GM19238 (cell line): ENCODE data around the gene CIITA.
"Not testable (repeated sequence)": the region's sequence is repeated elsewhere in the genome, so short reads cannot be mapped to it uniquely, and the experiment has no call there.

ENCODE experiments used
- DNase-seq: peaks from one replicate; pipeline ENCODE4 v3.0.0; 2011; ENCODE audit warnings: low spot score; ENCODE audit not compliant: insufficient read length

Gene CIITA

DNA sequence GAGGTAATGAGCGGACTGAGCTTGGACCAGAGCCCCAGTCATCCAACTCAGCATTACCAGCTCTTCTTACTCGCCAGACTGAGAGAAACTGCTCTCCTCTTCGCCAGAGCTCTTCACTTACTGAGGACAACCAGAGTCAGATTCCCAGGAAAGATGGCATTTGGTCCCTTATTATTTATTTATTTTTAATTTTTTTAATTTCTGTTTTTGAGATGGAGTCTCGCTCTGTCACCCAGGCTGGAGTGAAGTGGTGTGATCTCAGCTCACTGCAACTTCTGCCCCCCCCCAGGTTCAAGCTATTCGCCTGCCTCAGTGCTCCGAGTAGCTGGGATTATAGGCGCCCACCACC, 42.0 kb downstream of the CIITA start:
- no peak for DNase-seq

DNA sequence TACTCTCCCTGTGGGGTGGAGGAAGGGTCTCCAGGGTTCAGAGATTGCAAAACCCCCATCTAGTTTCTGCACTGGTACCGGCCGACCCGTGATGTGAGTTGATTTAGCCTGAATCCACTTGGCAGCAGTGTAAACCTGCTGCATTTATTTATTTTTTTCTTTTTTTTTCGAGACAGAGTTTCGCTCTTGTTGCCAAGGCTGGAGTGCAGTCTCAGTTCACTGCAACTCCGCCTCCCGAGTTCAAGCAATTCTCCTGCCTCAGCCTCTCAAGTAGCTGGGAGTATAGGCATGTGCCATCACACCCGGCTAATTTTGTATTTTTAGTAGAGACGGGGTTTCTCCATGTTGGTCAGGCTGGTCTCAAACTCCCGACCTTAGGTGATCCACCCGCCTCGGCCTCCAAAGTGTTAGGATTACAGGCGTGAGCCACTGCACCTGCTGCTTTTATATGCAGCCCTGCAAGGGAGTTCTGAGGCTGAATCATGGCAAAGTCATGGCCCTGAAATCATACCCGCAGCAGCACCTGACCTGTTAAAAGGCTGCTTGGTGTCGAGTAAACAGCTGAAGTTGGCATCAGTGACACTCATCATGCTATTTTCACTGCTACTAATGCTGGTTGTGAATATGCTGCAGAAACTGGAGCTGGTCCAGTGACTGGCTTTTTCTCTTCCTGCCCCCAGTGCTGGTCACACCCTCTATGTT, 43.9 kb downstream of the CIITA start:
- DNase-seq, result no peak

DNA sequence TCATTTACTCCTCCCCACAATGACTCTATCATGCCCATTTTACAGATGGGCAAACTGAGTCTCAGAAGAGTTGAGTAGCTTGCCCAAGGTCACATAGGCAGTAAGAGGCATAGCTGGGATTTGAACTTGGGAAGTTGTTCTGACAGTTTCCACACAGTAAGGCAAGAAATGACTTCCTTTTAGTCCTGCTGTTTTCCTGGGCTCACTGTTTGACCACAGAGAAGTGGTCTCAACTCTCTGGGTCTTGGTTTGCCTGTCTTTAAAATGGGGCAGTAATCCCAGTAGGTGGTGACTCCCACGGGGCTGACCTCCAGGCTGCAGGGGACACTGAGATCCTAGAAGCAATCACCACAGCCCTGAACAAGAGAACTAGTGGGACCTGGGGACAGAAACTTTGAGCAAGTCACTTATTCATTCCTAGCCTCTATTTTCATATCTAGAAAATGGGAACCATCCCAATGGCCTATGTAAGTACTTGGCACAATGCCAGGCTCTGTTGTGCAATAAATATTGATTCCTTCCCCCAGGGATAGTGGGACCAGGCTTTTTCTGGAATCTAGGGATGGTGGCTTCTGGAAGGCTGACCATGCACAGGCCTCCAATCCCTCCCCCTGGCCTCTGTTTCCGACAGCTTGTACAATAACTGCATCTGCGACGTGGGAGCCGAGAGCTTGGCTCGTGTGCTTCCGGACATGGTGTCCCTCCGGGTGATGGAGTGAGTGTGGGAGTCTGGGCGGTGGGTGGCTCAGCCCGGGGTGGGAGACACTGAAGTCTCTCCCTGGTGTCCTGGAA, 44.7 kb downstream of the CIITA start:
- DNase-seq, result no peak

DNA sequence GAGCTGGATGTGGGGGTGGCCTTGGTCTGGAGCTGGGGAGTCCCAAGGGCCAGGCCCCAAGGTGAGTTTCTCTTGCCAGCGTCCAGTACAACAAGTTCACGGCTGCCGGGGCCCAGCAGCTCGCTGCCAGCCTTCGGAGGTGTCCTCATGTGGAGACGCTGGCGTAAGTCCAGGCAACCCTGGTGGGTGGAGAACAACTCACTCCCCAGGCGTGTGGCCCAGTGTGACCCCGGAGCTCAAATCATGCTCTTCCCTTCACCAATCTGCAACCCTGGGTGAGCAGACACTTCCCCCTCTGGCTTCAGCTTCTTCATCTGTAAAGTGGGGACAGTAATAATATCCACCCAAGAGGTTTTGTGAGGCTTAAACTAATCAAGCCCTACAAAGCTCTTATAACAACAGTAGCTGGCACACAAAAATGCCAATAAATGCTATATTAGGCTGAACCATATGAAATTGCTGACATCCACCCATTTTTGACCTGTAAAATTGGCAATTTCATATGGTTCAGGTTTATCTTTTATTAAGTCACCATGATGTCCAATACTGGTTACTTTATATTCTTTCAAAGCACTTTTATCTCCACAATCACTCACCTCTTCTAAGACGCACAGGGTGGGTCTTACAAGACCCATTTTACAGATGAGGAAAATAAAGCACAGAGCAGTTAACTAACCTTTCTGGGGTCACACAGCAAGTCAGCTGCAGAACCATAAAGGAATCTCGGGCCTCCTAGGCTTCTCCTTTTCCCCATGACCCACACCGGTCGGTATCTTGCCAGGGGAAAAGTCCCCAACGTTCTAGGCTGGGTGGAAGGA, 45.5 kb downstream of the CIITA start:
- DNase-seq, result no peak

DNA sequence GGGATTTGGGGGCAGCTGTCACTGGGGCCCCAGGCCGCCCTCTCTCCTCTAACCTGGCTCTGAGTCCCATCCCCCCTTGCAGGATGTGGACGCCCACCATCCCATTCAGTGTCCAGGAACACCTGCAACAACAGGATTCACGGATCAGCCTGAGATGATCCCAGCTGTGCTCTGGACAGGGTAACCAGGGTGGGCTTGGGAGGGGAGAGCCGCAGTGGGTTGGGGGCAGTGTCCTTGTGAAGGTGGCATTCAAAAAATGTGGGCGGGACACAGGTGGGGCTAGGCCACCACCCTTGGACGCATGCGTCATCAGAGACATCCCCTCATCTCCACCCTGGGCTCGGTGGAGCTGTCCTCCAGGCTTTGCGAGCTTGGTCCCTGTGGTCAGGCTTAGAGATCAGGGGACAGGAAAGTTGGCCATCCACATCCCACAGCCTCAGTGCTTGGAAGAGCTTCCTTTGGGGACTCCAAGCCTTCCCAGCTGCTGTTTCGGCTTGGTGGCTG, 46.2 kb downstream of the CIITA start:
- no peak for DNase-seq

DNA sequence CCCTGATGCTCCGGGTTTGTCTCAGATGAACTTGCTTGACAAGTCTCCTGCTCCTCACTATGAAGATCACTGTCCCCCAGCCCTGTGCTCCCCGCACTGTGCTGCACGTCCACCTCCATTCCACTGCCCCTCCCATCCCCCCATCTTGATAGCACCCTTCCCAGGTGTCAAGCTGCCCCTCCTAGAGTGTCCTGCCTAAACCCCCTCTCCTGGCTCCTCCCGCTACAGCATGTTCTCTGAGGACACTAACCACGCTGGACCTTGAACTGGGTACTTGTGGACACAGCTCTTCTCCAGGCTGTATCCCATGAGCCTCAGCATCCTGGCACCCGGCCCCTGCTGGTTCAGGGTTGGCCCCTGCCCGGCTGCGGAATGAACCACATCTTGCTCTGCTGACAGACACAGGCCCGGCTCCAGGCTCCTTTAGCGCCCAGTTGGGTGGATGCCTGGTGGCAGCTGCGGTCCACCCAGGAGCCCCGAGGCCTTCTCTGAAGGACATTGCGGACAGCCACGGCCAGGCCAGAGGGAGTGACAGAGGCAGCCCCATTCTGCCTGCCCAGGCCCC, 46.7 kb downstream of the CIITA start:
- DNase-seq, result no peak

DNA sequence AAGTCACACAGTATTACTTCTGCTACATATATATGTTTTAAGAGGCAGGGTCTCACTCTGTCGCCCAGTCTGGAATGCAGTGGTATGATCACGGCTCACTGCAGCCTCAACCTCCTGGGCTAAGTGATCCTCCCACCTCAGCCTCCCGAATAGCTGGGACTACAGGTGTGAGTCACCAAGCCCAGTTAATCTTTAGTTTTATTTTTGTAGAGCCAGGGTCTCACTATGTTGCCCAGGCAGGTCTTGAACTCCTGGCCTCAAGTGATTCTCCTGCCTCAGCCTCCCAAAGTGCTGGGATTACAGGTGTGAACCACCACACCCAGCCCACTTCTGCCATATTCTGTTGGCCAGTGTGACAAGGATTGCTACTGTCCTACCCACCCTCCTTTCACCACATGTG, 48.3 kb downstream of the CIITA start:
- not testable (repeated sequence) for DNase-seq

DNA sequence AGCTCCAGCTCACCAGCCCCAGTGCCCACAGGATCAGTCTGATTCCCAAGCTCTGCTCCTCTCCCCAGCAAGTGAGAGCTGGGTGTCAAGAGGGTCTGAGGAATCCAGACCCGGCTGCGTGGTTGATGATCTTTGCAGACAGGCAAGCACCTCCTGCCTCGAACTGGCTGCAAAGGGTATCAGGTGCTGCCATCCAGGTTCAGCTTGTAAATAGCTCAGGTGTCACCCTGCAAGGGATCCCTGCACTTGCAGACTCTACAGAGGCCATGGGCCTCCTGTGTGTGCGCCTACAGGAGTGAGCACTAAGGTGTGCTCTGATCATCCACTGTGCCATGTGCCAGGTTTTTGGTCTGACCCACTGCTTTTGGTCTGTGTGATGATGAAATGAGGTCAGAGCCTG, 49.1 kb downstream of the CIITA start:
- DNase-seq, result no peak

DNA sequence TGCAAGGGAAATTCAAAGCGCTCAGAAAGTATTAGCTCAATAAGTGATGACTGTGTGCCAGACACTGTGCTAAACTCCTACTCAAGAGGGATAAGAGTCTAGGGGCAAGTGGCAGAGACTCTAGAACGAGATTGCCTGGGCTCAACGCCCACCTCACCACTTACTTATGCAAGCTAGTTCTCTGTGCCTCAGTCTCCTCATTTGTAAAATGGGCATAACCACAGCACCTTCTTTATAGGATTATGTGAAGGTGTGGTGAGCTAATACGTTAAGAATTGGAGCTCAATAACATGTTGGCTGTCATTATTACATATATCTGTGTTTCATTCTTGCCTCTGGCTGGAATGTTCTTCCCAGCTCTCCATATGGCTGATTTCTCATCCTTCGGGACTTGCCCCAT, 49.9 kb downstream of the CIITA start:
- DNase-seq, result no peak

DNA sequence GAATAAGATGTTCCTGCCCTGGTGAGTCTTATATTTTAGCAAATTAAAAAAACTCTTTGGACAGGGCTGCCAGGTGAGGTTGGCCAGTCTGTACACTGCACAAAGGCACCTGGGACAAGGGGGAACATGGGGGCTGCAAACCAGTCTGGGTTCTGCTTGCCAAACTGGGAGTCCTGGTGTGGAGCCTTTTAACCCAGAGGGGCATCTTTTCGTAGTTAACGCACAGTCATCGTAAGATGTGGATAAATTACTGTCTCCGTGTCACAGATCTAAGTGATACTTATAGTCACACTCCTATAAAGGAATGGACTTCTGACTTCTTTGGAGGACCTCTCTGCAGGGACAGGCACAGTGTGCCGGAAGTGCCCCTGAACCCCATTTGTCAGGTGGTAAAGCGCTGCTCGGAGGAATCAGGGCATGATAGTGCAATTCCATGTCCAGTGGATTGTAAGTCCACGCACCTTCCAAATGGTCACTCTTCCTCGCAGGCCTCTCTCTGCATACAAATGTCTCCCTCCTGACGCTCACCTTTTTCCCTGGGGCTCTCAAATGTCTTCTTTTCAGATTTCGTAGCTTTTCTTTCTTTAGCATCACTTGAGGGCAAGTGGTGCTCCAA, 50.6 kb downstream of the CIITA start:
- DNase-seq, result no peak

DNA sequence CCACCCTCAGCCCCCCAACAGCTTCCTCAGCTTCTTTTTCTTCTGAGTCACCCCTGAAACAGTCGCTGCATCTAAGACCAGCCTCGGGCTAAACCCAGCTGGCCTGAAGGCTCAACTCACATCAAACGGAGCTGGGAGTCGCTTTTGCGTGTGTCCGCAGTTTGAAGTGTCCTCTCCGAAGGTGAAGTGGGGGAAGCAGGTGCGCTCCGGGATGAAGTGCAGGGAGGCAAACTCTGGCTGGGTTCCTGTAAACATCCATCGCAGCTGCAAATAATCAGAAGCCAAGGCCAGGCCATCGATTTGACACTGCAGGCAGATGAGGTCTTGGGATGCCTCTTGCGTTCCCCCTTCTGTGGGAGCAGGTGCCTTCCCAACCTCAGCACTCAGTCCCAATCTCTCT, 52.1 kb downstream of the CIITA start:
- DNase-seq, result not testable (repeated sequence)

DNA sequence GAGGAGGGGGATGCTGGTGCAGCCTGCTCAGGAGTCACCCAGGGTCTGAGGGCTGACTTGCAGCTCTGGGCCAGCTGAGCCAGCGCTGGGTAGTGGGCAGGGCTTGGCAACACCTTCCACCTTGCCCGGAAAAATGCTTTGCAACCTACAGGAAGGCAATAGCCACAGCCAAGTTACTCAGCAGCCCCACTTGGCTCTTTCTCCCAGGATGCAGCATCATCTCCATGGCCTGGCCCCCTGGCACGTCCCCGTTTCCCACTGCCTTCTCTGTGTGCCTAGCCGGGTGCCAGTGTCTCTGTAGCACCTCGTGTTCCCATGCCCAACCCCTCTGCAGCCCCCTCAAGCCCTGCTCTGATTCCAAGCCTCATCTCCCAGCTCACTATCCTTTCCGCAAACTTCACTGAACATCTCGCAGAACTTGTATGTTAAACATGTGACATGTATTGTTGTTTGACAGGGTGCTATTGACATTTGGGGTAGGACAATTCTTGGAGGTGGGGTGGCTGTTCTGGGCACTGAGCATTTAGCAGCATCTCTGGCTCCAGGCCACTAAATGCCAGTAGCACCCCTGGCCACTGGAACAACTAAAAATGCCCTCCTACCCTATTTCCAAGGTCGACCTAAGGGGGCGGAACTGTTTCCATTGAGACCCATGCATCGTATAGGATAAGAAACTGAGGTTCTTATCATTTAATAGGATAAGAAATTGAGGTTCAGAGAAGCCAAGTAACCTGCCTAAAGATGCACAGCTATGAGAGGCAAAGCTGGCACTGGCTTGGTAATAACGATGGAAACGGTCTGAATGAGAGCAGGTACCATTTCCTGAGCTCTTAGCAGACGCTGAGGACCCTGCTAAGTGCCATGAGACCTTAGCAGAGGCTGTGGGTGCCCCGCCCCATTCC, 53.1 kb downstream of the CIITA start:
- DNase-seq, result no peak

DNA sequence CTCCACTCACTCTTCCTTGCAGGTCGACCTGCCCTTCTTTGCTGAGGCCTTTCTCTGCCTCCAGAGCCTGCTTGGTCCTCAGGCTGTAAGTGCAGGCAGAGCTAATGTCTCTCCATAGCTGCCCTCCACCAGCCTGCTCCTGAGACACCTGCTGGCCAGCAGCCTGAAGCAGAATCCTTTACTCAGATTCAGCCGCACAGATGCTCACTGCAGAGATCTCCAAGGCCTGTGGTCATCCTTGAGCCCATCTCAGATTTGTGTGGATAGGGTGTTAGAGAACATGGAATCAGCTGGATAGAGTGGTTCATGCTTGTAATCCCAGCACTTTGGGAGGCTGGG, 53.7 kb downstream of the CIITA start:
- DNase-seq, result no peak

DNA sequence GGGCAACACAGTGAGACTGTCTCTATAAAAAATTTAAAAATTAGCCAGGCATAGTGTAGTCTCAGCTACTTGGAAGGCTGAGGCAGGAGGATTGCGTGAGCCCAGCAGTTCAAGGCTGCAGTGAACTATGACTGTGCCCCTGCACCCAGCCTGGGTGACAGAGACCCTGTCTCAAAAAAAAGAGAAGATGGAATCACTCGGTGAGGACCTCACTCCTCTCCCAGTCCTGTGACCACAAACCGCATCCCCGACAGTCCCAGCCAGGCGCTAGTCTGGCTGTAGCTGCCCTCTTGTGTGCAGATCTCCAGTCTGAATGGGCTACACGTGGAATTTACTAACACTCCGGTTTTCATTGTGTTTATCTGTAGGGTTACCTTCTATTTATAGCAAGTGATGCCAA, 54.1 kb downstream of the CIITA start:
- DNase-seq, result no peak

DNA sequence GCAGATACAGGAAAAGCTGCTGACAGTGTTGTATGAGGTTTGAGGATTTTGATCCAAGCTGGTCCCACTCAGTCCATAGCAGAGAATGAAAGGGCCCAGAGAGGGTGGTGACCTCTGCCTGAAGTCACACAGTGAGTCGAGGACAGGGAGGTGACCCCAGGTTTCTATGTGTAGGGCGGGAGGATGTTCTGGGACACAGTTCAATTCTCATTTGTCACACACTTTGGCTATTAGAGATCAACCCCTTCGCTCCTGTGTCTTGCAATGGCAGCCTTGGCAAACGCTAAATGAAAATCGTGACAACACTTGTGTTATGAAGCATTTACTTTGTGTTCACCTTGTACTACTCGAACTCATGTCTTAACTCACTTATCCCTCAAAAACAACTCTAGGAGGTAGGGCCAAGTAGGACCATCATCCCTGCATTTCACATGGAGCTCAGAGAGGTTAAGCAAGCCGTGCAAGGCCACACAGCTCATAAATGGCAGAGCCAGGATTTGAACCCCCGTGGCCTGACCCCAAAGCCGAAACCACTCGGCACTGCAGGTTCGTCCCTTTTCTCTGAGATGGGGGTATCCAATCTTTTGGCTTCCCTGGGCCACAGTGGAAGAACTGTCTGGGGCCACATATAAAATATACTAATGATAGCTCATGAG, 55.1 kb downstream of the CIITA start:
- DNase-seq, result no peak

DNA sequence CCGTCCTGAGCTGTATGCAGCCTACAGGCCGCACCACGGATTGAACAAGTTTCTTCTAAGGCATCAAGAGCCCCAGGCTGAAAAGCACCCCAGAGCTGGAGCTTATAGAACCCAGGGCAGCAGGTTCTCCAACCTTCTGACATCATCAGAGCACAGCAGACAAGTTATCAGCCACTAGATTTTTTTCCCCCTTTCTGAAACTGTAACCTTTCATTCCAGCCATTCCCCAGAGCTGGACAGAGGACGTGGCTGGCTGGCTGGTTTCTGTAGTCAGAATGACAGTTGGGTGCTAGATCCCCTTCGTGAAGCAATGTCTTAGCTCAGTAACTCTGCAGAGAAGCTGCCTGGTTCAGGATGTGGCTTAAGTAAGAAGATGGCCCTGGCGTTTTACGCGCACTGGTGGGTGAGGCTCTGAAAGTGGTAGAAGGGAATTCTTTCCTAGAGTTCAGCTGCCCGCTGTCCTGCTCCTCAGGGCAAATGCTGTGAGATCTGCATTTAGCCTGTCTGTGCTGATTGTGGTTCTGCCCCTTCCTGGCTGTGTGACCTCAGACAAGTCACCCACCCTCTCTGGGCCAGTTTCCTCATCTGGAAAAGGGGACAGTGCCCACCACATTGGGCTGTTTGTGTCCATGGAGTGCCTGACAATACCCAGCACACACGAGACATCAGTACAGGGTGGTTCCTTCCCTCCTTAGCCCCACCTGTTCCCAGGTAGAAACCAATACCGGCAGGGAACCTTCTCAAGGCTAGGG, 56.1 kb downstream of the CIITA start:
- DNase-seq, result no peak

DNA sequence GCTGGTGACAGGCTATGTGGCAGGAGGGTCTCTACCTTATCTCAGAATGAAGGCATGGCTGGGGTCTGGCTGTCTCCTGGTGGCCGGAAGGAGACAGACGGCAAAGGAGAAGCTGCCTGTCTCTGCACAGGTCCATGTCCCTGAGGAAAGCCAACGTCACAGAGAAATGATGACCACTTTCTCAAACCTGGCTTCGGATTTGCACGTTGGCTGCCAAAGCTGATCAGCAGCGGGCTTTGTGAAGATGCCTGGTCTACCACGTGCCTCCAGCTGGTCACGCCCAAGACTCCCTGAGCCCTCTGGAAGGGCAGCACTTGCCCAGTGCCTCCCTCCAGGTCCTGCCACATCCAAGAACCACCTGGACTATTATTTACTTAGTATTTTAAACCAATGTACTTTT, 56.9 kb downstream of the CIITA start:
- DNase-seq, result no peak

DNA sequence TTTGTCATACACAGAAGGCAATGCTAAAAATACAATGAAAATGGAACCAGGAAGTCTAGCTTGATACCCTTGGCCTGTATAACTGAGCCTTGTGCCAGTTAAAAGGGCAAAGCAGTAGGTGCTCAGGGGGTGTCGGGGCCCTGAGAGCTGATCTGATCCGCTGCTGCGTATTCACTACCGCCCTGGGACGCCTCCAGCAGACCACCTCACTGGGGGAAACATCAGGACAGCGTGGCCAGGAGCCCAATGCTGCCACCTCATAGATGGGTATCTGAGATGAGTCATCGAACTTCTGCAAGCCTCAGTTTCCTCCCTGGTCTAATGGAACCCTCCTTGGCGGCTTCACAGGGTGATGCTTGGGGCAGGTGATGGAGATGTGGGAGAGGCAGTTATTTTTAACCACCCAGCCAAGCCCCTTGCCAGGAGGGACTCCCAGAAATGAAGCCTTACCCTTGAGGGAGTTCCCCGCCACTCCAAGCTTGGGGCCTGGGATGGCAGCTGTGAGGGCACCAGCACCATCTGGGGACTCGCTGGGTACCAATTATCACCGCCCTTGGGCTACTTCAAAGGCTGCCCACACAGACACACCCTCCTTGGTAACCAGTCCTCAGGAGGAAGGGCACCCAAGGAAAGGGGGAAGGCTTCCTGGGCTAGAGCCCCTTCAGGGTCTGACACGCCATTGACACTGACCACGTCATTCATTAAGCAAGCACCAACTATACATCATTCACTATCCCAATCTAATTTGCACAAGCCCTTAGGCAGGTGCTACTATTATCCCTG, 57.5 kb downstream of the CIITA start:
- no peak for DNase-seq
